Muscle of arm (tissue), 12 donors: ENCODE results near the gene SDR39U1. TPM values are rescaled to one million over a fixed set of nuclear protein-coding genes. Genes with fewer than 3 reads are reported as not detected.

ENCODE experiments used
- DNase-seq: peaks from one replicate; pipeline ENCODE4 v3.0.0-alpha.2; 2013
- polyA plus RNA-seq, 12 donors: library from polyadenylated mRNA; unstranded; fragments of 120-200 nt; gene quantifications; one replicate each; pipeline ENCODE4 v1.2.1, GENCODE V29; 2013; ENCODE audit not compliant: insufficient read length in 12 of 12

Gene SDR39U1
- polyA plus RNA-seq, 12 donors, result 34.9 to 53.3 (median 44.8) TPM; not detected in 1

GRCh38 chr14:24430682-24431568 is 11.7 kb downstream of the SDR39U1 start:
- no peak for DNase-seq

- DNase-seq, result peak; percentile 77
Observed at GRCh38 chr14:24430143-24430681, 12.4 kb downstream of the SDR39U1 start.

- DNase-seq, result peak; percentile 92
Observed at GRCh38 chr14:24429395-24430142, 13.0 kb downstream of the SDR39U1 start, which contains the start of the genes CBLN3 and KHNYN. CBLN3 (minus strand) TSS chr14:24429668; CDS start chr14:24429054, 614 bp downstream. KHNYN (plus strand) TSS chr14:24429954; CDS start chr14:24430731, 777 bp downstream.

GRCh38 chr14:24428628-24429394 is 13.8 kb downstream of the SDR39U1 start:
- no peak for DNase-seq

- no peak for DNase-seq
Observed at GRCh38 chr14:24427537-24428508, 14.8 kb downstream of the SDR39U1 start.

- DNase-seq, result no peak
Observed at GRCh38 chr14:24426912-24427536, 15.6 kb downstream of the SDR39U1 start.

GRCh38 chr14:24426150-24426911 is 16.2 kb downstream of the SDR39U1 start:
- DNase-seq, result no peak

- DNase-seq, result no peak
Observed at GRCh38 chr14:24425704-24426103, 16.9 kb downstream of the SDR39U1 start.

GRCh38 chr14:24422694-24423601 is 19.6 kb downstream of the SDR39U1 start:
- no peak for DNase-seq

- DNase-seq, result no peak
Observed at GRCh38 chr14:24422261-24422660, 20.3 kb downstream of the SDR39U1 start.

- DNase-seq, result no peak
Observed at GRCh38 chr14:24418492-24418873, 24.1 kb downstream of the SDR39U1 start.

- no peak for DNase-seq
Observed at GRCh38 chr14:24417832-24418491, 24.6 kb downstream of the SDR39U1 start.

- no peak for DNase-seq
Observed at GRCh38 chr14:24416932-24417619, 25.5 kb downstream of the SDR39U1 start.

GRCh38 chr14:24416254-24416931 is 26.2 kb downstream of the SDR39U1 start:
- no peak for DNase-seq

GRCh38 chr14:24415421-24416253 is 26.9 kb downstream of the SDR39U1 start:
- no peak for DNase-seq
